ENCODE results near the gene CD34. TPM values are rescaled to one million over a fixed set of nuclear protein-coding genes. Genes with fewer than 3 reads are reported as not detected.
A peak's percentile ranks its signal among the peaks of the same experiment; 100 is the strongest.

Gene CD34
- total RNA-seq, 4 donors from 2014 or later, result 20.7 to 38.8 (median 27.8) TPM

DNA sequence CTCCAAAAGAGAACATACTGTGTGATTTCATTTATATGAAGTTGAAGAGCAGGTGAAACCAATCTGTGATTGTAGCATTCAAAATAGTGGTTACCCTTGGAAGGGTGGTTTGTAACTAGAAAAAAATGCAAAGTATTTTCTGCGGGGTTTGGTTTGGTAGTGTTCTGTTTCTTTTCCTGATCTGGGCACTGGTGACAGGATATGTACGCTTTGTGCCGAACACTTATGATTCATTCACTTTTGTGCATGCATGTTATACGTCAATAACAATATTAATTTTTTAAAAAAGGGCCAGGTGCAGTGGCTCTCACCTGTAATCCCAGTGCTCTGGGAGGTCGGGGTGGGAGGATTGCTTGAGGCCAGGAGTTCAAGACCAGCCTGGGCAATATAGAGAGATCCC, 63.8 kb downstream of the CD34 start:
- Histone ChIP-seq H3K27ac (peak overlapping the region in 1 of 3 donors; percentile 71), H3K36me3 (no peaks in the 10 kb centered on the region), H3K27me3 (no peaks in the 10 kb centered on the region), H3K4me1 (peaks cover 20 to 54% of the 10 kb centered on the region in 2 donors), H3K9me3 (no peaks in the 10 kb centered on the region), H3K4me3 (replicated peaks in 1 of 3) (no peak overlapping the region)
- no peak for DNase-seq
- TF ChIP-seq CTCF (IDR thresholded peaks at IDR 0.05) (no peak), POLR2A (IDR thresholded peaks at IDR 0.05) (no peak)
- intact Hi-C loops (cut with DNase I), result no loop called here
- WGBS, 2 donors, result 91 to 93% methylated on average over 5 of the region's 5 CpGs

DNA sequence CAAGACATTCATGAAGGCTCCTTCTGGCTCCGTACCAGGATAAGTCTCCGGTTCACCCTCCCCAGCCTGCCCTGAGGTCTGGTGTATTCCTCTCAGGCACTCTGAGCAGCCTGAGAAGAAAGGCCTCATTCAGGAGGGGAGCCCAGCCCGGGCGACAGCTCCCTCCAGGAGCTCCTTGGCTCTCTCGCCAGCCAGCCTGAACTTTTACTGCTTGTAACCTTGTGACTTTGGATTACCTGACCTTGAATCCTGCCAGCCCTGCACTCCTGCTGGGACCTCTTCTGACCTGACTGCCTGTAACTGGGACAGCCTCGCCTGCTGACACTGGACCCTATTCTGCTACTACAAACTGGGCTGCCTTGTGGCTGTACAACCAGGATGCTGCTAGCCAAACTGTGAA, 65.8 kb downstream of the CD34 start:
- peaks cover 12 to 48% of the 10 kb centered on the region in 2 donors for H3K4me1 ChIP-seq
- H3K27me3 ChIP-seq, result no peaks in the 10 kb centered on the region
- no peaks in the 10 kb centered on the region for H3K36me3 ChIP-seq
- 79 to 87% methylated on average over 6 of the region's 6 CpGs for WGBS, 2 donors
- TF ChIP-seq CTCF (IDR thresholded peaks at IDR 0.05), result no peak
- TF ChIP-seq POLR2A (IDR thresholded peaks at IDR 0.05), result no peak
- peak overlapping the region in 2 of 3 donors; percentile 12 to 43 for H3K27ac ChIP-seq
- DNase-seq, result no peak
- no peaks in the 10 kb centered on the region for H3K9me3 ChIP-seq
- intact Hi-C loops (cut with DNase I), result no loop called here
- no peak overlapping the region for H3K4me3 ChIP-seq (replicated peaks in 1 of 3)

DNA sequence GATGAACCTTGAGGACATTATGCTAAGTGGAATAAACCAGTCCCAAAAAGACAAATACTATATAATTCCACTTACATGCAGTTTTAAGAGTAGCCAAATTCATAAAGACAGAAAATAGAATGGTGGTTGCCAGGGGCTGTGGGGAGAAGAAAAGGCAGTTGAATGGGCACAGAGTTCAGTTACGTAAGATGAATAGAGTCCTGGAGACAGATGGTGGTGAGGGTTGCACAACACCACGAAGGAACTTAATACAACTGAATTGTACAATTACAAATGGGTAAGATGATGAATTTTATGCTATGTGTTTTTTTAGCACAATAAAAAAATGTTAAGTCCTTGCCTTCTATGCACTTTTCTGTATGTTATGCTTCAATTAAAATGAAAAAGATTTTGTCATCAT, 66.6 kb downstream of the CD34 start:
- Histone ChIP-seq H3K4me1 (peaks cover 11 to 41% of the 10 kb centered on the region in 2 donors), H3K27me3 (no peaks in the 10 kb centered on the region), H3K9me3 (no peaks in the 10 kb centered on the region), H3K27ac (no peak overlapping the region), H3K36me3 (no peaks in the 10 kb centered on the region), H3K4me3 (replicated peaks in 1 of 3) (no peak overlapping the region)
- 91 to 93% methylated on average over 2 of the region's 2 CpGs for WGBS, 2 donors
- intact Hi-C loops (cut with DNase I), result no loop called here
- no peak for DNase-seq
- TF ChIP-seq CTCF (IDR thresholded peaks at IDR 0.05), result no peak
- TF ChIP-seq POLR2A (IDR thresholded peaks at IDR 0.05), result no peak

DNA sequence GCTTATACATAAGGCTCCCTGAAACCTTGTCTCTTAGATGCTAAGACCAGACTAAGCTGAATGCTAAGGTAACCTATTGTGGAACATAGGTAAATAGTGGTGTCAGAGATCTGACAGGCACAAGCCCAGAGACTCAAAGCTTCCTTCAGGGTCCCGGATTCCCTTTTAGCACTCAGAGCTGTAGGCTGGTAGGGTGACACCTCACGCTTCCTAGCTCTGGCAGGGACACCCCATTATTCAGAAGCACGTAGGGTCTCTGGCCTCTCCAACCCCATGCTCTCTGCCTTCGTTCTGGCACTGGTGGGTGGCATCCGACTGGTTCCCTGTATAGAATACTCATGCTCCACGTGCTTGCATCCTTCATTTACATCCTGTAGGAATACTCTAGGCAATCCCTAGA, 68.4 kb downstream of the CD34 start:
- Histone ChIP-seq H3K27me3 (no peaks in the 10 kb centered on the region), H3K27ac (peak overlapping the region in 1 of 3 donors; percentile 1), H3K4me1 (peaks cover 19 to 44% of the 10 kb centered on the region in 2 donors), H3K4me3 (replicated peaks in 1 of 3) (no peak overlapping the region), H3K36me3 (no peaks in the 10 kb centered on the region), H3K9me3 (no peaks in the 10 kb centered on the region)
- intact Hi-C loops (cut with DNase I), result no loop called here
- TF ChIP-seq CTCF (IDR thresholded peaks at IDR 0.05), result no peak
- TF ChIP-seq POLR2A (IDR thresholded peaks at IDR 0.05), result no peak
- no peak for DNase-seq
- WGBS, 2 donors, result 88 to 91% methylated on average over 6 of the region's 6 CpGs

DNA sequence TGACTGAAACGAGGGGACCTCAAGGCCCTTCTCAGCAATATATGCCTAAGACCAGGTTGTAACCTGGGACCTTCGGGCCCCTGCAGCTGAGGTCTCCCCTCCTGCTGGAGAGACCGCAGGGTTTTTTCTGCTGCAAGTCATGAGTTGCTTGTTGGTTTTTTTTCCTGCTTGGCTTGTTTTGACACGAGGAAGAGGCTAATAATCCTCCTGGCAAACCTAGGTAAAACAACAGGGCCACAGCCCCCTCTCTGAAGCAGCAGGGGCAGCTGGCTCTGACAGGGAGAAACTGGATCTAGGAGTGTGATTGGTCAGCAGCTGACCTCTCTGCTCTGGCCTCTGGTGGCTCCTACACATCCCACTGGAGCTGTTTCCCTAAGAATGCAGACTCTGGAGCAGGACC, 69.0 kb downstream of the CD34 start:
- Histone ChIP-seq H3K4me1 (peaks cover 23 to 43% of the 10 kb centered on the region in 2 donors), H3K27ac (peak overlapping the region in 2 of 3 donors; percentile 1 to 14), H3K36me3 (no peaks in the 10 kb centered on the region), H3K27me3 (no peaks in the 10 kb centered on the region), H3K9me3 (no peaks in the 10 kb centered on the region), H3K4me3 (replicated peaks in 1 of 3) (no peak overlapping the region)
- intact Hi-C loops (cut with DNase I), result no loop called here
- TF ChIP-seq CTCF (IDR thresholded peaks at IDR 0.05) (no peak), POLR2A (IDR thresholded peaks at IDR 0.05) (no peak)
- no peak for DNase-seq
- 60 to 72% methylated on average over 4 of the region's 4 CpGs for WGBS, 2 donors
